SK-N-DZ (cell line): ENCODE results near the gene ATXN2.
"Not testable (repeated sequence)": the region's sequence is repeated elsewhere in the genome, so short reads cannot be mapped to it uniquely, and the experiment has no call there.

Experiments used
- DNase-seq: peaks from one replicate; pipeline ENCODE4 v3.0.0-alpha.2; 2015; ENCODE audit warnings: low spot score
- small RNA-seq, 2 experiments: library from RNA; depleted of rRNA; stranded (forward); fragments of <200 nt; gene quantifications; one replicate each; pipeline ENCODE3, GENCODE V24; 2014

ATXN2 gene

GRCh38 chr12:111405859-111406473 lies 193.1 kb downstream of the ATXN2 start, which contains the start of gene SH2B3:
Gene SH2B3, plus strand, starts transcription at chr12:111405923. Its CDS starts 12,223 bp downstream, at chr12:111418146.
- no peak for DNase-seq

GRCh38 chr12:111405149-111405858 lies 193.8 kb downstream of the ATXN2 start:
- DNase-seq, result peak; percentile 98

- peak; percentile 37 for DNase-seq
Measured at GRCh38 chr12:111404362-111405148, 194.6 kb downstream of the ATXN2 start.

- not testable (repeated sequence) for DNase-seq
Measured at GRCh38 chr12:111402490-111402824, 196.7 kb downstream of the ATXN2 start.

Small RNA genes lying within 50 kb of the gene (small RNA-seq; reads per million reads assigned to genes)
- 0 reads per million in 2 experiments for gene RF00066
